CMK (cell line): Measurements from ENCODE around the gene BUB1.
A peak's percentile ranks its signal among the peaks of the same experiment; 100 is the strongest.
"Not testable (repeated sequence)": the region's sequence is repeated elsewhere in the genome, so short reads cannot be mapped to it uniquely, and the experiment has no call there.

ENCODE experiments used
- DNase-seq: peaks from one replicate; pipeline ENCODE4 v3.0.0-alpha.2; 2010; ENCODE audit warnings: low read depth

The BUB1 gene

DNA sequence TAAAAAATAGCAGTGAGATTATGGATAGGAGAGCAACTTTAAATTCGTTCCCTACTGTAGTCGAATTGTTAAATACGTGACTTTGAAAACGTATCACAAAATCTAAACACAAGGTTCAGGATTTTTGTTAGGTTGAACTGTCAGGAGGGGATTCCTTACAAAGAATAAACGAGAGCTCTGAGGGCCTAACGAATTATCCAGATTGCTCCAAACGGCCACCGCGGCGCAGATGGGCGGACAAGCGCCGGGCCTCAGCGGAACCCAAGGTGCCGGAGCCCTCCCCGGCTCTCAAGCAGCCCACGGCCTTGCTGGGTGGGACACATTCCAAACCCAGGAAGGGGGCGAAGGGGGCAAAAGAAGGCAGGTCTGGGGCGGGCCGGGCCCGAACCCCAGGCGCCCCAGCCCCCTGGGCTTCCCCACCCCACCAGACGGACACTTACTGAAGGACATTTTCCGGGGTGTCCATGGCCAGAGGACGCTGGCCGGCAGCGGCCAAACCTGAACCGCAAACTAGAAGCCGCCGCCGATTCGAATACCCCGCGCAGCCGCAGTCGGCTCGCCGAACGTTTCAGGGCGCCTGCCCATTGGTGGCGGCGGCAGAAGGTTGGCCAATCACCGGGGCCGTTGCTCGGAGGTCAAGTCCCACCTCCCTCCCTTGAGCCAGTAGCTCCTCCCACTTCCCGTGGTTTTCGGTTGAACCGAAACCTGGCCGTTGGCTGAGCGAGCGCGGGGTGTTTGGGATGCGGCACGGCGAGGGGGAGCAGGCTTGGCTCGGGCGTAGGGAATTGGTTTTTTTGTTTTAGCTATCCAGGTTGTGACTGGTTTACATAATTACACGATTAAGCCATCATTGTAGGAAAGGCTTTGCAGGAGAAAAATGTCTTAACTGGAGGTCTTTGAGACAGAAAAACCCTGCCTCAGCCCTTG is at the start of gene BUB1:
BUB1 (minus strand) TSS at position 534 of the 927 bp plus-strand sequence; CDS start at position 466, 68 bp downstream.
- DNase-seq: peak; percentile 75

DNA sequence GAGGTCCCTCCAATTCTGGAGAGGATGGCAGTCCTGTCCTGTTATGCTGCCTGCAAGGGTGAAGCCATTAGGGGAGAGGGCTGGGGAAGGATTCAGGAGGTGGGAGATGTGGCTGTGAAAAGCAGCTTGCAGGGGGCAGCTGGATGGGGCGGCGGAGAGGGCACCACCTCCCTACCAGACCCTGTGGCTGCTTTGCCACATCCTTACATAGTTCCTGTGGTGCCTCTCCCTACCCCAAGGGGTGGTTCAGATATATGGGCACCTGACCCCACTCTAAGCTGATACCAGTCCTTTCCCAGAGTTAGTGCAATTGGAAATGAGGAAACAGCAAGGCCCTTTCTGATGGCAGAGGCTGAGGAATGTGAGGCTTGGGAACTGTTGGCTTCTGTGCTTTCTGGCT is 48.4 kb upstream of the BUB1 start:
- DNase-seq: no peak

DNA sequence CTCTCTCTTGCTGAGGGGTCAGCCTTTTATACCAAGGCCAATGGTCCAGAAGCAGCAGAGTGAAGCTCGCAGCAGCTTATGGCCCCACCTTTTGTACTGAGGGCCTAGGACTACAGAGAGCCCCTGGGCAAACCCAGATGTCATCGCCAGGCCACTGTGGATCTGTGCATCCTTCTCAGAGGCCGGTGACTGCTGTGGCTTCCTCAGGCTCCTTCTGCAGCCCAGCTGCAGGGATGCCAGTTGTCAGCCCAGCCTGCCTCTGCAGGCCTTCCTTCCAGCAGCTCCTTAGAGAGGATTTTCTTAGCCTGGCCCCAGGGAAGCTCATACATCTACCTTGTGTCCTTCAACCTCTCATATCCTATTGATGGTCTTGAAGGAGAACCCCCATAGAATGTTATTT is 48.0 kb upstream of the BUB1 start:
- DNase-seq: no peak

DNA sequence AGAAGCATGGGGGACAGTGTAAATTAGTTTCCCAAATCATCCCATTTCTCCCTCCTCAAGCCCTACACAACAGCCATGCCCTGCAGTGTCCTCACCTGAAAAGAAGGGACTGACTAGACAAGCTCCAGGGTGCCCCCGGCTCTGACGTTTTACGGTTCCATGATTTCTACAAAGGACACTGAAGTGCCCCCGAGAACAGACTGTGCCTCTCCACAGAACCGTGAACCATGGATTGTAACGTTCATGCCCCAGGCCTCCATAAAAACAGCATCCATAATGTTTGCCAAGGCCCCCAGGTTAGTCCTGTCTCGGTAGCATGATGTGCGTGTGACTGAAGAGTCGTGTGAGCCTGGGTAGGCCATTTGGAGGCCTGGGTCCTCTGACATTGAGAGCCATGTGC is 47.5 kb upstream of the BUB1 start:
- no peak for DNase-seq

DNA sequence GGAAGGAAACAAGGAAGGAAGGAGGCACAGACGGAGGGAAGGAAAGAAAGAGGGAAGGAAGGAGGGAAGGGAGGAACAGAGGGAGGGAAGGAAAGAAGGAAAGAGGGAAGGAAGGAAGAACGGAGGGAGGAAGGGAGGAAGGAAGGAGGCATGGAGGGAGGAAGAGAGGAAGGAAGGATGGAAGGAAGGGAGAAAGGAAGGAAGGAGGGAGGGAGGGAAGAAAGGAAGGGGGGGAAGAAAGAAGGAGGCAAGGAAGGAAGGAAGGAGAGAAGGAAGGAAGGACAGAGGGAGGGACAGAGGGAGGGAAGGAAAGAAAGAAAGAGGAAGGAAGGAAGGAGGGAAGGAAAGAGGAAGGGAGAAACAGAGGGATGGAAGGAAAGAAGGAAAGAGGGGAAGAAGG is 47.0 kb upstream of the BUB1 start:
- no peak for DNase-seq

DNA sequence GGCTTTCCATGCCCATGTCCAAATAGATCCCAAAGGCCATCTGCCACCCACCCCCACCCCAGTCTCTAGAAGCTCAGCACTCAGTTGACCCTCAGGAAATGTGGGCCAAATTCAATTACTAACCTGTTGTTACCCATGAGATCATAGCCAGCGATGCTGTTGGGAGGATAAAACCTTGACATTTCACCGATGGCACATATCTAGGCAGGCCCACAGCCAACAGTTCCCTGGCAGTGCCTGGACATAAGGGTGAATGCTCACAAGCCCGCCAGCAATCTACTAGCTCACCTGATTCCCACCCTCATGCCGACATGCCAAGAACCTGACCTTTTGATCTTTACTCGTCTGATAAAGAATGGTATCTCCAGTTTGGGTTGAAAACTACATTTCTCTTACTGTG is 42.7 kb upstream of the BUB1 start:
- no peak for DNase-seq

DNA sequence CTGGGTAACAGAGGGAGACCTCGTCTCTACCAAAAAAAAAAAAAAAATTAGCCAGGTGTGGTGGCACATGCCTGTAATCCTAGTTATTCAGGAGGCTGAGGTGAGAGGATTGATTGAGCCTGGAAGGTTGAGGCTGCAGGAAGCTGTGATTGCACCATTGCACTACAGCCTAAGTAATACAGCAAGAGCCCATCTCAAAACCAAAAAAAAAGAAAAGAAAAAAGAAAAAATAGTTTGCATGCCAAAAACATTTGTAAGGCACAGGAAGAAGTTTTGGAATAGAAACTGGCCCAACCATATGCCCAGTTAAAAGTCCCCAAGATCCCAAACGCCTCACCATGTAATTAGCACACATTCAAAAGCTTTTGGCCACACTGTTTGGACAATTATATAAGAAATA is 41.1 kb upstream of the BUB1 start:
- DNase-seq: no peak

DNA sequence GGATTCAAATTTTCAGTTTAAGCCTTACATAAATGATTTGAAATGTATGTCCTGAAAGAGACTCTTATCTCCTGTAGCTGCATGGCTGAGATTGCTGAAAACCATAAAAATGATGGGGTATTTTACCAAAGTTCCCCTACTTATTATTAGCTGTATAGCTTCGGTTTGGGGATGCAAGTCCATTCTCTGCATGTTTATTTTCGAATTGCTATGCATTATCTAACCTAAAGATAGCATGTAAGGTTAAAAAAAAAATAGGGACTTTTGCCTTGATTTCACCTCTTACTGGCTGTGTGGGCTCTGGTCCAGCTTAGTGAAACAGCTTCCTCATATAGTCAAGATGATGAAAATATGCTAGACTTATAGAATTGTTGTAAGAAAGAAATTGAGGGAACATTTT is 40.5 kb upstream of the BUB1 start:
- no peak for DNase-seq

DNA sequence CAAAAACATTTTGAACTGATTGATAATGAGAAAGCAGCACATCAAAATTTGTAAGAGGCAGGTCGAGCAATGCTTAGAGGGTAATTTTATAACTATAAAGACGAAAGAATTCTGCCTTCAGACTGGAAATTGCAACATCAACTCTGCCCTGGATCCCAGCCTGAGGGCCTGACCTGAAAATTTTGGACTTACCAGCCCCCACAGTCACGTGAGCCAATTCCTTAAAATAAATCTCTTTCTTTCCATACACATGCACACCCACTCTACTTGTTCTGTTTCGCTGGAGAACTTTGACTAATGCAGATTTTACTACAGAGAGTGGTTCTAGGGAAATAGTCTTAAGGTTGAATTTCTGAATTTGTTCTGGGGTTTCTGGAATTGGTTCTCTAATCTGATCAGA is 39.9 kb upstream of the BUB1 start:
- DNase-seq: no peak

DNA sequence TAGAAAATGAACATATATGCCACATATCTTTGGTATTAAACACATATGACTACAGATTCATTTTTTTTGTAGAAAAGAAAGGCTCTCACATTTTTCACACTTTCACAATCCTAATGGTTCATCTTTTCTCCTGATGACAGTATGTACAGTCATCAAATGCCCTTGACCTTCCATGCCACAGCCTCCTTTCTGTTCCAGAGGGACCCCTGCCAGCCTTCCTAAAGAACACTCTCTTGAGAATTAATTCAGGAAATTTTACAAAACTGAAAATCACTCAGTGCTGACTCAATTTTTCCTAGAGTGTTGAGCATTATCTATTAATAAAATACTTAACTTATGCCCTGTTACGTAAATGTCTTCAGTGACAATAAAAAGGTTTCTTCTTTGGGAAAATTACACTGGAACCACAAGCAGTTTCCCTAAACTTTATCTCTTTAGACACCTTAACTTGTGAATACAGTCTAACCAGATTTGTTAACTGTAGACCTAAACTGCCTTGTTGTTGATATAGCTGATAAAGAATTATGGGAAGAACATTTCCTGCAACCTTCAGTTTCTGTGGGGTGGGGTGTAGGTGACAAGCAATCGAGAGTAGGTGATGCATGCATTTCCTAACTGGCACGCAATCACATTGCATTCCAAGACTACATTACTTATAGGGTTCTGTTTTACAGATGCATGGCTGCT is 39.2 kb upstream of the BUB1 start:
- no peak for DNase-seq

DNA sequence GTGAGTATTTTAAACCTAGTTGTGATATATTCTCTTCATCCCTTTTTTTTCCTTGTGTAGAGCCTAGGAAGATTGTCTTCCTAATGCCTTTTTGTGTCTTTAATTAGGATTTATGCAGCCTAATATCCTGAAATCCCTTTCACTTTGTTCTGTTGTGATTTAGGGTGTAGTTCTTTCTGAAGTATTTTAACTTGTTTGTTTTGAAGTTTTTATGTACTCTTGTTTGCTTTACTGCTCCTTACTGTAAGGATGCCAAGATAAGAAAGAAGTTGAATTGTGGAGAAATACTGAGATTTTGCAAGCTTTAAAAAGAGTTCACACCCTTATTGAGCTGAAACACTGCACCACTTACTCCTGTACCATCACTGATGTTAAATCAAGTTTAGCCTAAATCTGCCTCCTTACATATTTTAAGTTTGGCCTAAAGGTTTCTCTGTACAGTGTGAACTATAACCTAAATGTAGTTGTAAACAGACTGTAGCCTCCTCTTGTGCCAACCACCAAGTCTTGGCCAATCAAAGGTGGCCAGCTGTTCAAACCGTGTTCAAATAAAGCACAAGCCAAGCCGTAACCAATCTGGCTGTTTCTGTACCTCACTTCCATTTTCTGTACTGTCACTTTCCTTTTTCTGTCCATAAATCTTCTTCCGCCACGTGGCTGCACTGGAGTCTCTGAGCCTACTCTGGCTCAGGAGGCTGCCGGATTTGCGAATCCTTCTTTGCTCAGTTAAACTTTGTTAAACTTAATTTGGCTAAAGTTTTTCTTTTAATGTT is 36.8 kb upstream of the BUB1 start:
- DNase-seq: no peak

DNA sequence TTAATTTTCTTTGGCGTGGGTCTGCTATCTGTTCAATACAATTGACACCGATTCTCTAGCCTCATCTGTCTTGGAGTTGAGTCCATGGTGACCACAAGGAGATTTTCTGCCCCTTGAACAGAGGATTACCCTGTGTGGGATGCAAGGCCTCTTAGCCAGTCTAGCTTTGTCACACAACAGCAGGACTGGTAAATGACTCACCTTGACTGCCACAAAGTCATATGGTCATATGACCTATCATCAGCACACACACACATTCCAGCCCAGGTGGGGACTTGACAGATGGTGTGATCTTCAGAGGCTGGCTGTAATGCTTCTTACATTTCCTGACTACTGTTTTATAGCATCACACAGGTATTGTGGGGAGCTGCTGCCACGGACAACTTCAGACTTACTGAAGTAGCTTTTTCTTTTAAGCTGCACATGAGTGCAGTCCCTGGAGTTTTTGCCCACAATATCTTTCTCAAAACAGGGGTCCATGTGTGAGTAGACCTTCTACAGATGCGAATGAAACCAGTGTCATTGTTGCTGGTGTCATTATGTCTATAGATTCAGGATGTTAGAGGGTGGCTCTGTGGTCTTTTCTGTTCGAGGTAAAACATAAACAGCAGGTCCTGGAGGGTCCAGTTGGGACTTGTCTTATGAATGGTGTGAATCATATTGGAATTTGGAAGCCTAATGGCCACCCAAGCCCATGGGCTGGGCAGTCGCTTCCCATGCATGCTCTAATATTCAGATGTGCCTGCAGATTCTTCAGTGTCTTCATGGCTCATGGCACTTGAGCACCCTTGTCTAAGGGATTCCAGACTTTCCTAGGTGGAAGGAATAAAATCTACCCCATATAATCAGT is 35.9 kb upstream of the BUB1 start:
- DNase-seq: no peak

DNA sequence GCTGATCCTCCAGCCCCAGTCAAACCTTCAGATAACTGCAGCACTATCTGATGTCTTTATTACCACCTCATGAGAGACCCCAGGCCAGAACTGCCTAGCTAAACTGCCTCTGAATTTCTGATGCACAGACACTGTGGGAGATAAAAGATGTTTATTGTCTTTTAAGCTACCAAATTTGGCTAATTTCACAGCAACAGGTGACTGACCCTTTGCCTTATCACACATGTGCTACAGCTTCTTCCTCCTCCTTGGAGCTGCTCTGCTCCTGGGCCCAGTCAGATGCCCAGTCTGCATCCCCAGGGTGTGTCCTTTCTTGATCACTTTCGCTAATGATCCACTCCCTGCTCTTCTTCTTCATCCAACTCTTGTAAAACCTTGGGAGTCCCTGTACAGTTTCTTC is 34.9 kb upstream of the BUB1 start:
- no peak for DNase-seq

DNA sequence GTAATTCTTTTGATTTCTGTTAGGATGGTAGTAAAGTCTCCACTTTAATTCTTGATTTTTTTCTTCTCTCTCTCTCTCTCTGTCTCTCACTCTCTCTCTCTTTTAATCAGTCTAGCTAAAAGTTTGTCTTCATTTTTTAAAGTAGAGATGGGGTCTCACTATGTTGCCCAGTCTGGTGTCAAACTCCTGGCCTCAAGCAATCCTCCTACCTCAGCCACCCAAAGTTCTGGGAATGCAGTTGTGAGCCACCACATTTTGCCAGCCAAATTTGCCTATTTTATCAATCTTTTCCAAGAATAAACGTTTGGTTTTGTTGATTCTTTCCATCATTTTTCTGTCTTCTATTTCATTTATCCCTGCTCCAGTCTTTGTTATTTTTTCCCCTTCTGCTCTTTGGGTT is 30.6 kb upstream of the BUB1 start:
- DNase-seq: no peak

DNA sequence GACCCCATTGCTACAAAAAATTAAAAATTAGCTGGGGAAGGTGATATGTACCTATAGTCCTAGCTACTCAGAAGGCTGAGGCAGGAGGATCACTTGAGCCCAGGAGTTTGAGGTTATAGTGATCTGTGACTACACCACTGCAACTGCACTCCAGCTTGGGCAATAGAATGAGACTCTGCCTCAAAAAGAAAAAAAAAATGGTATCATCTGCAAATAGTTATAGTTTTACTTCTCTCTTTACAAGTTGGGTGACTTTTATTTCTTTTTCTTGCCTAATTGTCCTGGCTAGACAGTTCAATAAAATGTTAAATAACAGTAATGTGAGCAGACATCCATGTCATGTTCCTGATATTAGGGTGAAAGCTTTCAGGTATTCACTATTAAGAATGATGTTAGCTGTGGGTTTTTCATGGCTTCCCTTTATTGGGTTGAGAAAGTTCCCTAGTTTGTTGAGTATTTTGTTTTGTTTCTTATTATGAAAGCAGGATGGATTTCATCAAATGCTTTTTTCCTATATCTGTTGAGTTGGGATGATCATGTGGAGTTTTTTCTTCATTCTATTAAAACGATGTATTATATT is 29.6 kb upstream of the BUB1 start:
- DNase-seq: no peak

DNA sequence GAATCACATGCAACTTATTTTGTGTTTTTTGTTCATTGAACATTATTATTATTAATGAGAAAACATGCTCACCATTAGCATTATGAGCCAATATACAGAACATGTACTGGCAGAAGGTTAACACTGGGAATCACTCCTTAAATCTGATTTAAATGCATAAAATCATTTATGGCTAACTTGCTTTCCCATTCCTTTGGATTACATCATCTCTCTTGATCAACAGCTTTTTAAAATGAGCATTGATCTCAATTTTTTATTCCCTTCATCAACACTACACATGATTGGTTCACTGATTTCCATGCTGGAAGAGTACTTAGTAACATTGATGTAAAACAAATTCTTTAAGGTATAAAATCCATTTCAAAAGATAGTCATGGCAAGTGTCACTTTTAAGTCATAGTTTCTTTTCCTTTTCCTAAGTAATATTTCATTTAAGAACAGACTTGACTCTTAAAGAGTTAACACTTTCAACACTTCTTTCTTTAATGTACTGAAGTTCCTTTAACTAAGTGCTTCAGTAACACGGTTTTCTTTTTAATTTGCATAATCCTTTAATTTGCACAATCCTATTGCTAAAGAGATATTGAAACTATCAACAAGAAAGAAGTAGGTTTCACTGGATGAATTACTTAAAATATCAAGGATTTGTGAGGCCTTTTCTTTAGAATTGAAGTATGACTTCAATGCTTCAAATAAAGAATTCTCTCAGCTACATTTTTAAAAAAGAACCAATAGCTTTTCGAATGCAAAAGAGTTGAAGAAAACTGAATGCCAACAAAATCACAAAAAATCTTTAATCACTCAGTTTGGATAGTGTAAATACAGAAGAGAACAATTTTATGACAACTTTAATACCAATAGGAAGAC is 24.9 kb upstream of the BUB1 start:
- no peak for DNase-seq

DNA sequence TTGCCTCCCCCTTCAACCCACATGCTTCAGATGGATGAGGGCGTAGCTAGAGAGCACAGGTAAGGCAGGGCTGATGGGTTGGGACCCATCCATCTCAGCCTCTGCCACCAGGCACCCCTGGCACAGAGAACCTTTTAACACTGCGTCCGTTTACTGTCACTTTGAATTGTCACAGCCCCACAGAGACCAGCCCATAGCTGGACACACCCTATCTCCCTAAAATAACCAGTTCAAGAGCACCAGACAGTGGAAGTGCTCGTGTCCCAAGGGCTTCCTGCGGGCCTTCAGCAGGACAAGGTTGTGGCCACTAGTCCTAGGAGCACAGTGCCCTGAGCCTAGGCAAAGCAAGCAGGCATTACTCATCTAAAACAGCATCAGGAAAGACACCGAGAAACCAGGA is 20.4 kb upstream of the BUB1 start:
- DNase-seq: not testable (repeated sequence)

DNA sequence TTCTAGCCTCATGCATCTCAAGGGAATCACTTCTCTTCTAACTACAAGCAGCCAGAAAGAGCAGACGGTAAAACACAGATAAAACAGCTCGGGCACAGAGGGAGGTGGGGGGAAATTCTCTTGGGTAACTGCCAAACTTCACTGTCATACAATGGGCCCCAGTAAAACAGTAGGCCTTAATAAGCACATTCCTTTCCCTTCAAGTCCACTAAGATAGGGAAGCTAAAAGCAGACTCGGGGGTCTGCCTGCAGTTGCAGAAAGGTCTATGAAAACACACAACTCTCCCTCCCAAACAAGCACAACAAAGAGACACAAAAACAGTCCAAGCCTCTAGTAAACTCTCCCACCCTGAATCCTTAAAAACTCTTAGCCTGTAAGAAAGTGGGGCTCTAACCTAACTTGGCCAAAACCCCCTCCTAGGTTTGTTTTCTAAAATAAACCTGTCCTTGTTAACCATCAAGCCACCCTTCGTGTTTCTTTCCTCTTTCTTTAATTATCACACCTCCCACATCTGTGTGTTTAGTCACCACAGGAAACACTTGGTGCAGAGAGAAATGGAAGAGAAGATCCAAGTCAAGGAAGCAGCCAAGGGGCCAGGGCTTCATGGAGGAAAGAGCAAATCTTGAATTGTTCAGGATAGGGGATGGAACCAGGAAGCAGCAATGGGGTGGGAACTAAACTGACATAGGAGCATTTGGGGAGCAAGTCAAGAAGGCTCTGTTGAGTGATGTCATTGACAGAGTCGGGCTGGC is 17.5 kb upstream of the BUB1 start:
- DNase-seq: not testable (repeated sequence)

DNA sequence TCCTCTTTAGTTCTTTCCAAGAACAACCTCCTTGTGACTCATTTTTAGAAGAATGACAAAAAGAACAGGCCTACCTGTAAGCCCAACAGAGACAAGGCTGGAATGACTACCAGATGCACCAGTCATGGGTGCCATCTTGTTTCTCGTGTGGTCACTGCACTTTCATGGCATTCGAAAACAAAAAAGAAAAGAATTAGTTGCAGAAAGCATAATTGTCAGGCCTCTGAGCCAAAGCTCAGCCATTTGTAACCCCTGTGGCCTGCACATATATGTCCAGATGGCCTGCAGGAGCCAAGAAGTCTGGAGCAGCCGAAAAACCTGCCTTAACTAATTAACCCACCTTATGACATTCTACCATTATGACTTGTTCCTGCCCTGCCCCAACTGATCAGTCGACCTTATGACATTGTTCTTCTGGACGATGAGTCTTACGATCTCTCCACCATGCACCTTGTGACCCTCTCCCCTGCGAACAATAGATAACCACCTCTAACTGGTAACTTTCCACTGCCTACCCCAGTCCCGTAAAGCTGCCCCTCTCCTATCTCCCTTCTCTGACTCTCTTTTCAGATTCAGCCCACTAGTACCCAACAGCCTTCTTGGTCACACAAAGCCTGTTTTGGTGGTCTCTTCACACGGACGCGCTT is 13.9 kb upstream of the BUB1 start:
- no peak for DNase-seq
